A673 (cell line): ENCODE results near the gene ADAT2.

Source experiments
- CTCF ChIP-seq: fragments of 300-800, 200-600 bp; sonication (generic); conservative IDR thresholded peaks from 2 replicates; pipeline ENCODE4 v1.5.1; 2017; ENCODE audit warnings: low read depth, mild to moderate bottlenecking, antibody characterized with exemption, low read length, moderate library complexity, mixed read lengths
- EZH2 ChIP-seq: fragments of 200-600 bp; sonication (generic); IDR thresholded peaks from 2 replicates; pipeline ENCODE4 v1.6.1; 2017; ENCODE audit warnings: borderline replicate concordance, low read depth, mild to moderate bottlenecking, mixed read lengths, antibody characterized with exemption, low read length; ENCODE audit not compliant: poor library complexity, severe bottlenecking

GRCh38 chr6:143401068-143401446, 49.4 kb downstream of the ADAT2 start:
- TF ChIP-seq CTCF (no peak), EZH2 (no peak)
